Lung (tissue), 12 donors: ENCODE data around the gene HACD2. TPM values are rescaled to one million over a fixed set of nuclear protein-coding genes. Genes with fewer than 3 reads are reported as not detected.

ENCODE experiments used
- ATAC-seq: fragments of 200-7000 bp; cut with Tn5 transposase; one replicate; pipeline ENCODE4 v1.9.1; 2020; ENCODE audit warnings: moderate number of reproducible peaks; ENCODE audit not compliant: insufficient read depth, low FRiP score
- DNase-seq, 3 donors: peaks; one replicate each; pipeline ENCODE4 v3.0.0-alpha.2; 2013 to 2017
- H3K27ac ChIP-seq, 2 donors: one replicate each; pipeline ENCODE4 v1.5.1; 2013; ENCODE audit warnings: mild to moderate bottlenecking in 2 of 2, moderate library complexity in 2 of 2, control low read depth in 1 of 2, inconsistent platforms in 1 of 2, low read depth in 1 of 2, low read length in 1 of 2
- H3K27me3 ChIP-seq, 3 donors: one replicate each; pipeline ENCODE4 v1.5.1; 2013; ENCODE audit warnings: low read length in 2 of 3; ENCODE audit not compliant: control insufficient read depth in 3 of 3, insufficient read depth in 3 of 3
- H3K36me3 ChIP-seq, 4 donors: one replicate each; pipeline ENCODE4 v1.5.1; 2013; ENCODE audit warnings: low read length in 4 of 4, mild to moderate bottlenecking in 1 of 4, moderate library complexity in 1 of 4; ENCODE audit not compliant: control insufficient read depth in 4 of 4, insufficient read depth in 4 of 4
- H3K4me1 ChIP-seq, 5 donors: one replicate each; pipeline ENCODE4 v1.5.1; 2013; ENCODE audit warnings: low read length in 5 of 5, mild to moderate bottlenecking in 2 of 5, moderate library complexity in 1 of 5; ENCODE audit not compliant: control insufficient read depth in 5 of 5, insufficient read depth in 5 of 5
- H3K4me3 ChIP-seq: one replicate; pipeline ENCODE4 v1.5.1; 2013; ENCODE audit warnings: mild to moderate bottlenecking, control low read depth, moderate library complexity
- H3K9ac ChIP-seq, 2 donors: one replicate each; pipeline ENCODE4 v1.5.1; 2013; ENCODE audit warnings: low read length in 2 of 2, control low read depth in 1 of 2; ENCODE audit not compliant: insufficient read depth in 1 of 2
- H3K9me3 ChIP-seq, 4 donors: one replicate each; pipeline ENCODE4 v1.5.1; 2013; ENCODE audit warnings: low read length in 3 of 4, mild to moderate bottlenecking in 1 of 4, moderate library complexity in 1 of 4; ENCODE audit not compliant: control insufficient read depth in 4 of 4, insufficient read depth in 3 of 4
- WGBS, 2 donors: extraction: QIAGEN DNeasy Blood & Tissue Kit; methylation state at CpG; one replicate each; pipeline ENCODE4 v1.1.7; 2013; 5-methylcytosine and 5-hydroxymethylcytosine counted together
- polyA plus RNA-seq, 2 donors: library from polyadenylated mRNA; stranded (reverse); fragments of 200-250 nt; gene quantifications; one replicate each; pipeline ENCODE4 v1.2.1, GENCODE V29; 2013
- total RNA-seq, 2 donors: library from RNA; depleted of rRNA in 1 of 2; stranded (reverse); fragments of >200 nt in 1 of 2; gene quantifications; one replicate each; pipeline ENCODE4 v1.2.1, GENCODE V29; 2014 to 2021
- TF ChIP-seq, protein P1 (sequence below): IDR thresholded peaks from 2 replicates; pipeline ENCODE4 v1.5.1; 2012; ENCODE audit warnings: mild to moderate bottlenecking; ENCODE audit errors: control extremely low read depth, extremely low read depth
- donor health status: control.
- donor health status: control.
- donor health status: Bipolar disorder and iron deficiency.
- donor health status: healthy.
- donor health status: DM: yes; HTN: yes; CAD: no.

Gene HACD2
- total and polyA plus RNA-seq, 4 donors: 17.1 to 40.7 (median 28.2) TPM

GRCh38 chr3:123475786-123476185 lies 109.1 kb downstream of the HACD2 start:
- no peak for ATAC-seq
- WGBS, 2 donors: 71 to 79% methylated on average over 7 of the region's 7 CpGs

DNA sequence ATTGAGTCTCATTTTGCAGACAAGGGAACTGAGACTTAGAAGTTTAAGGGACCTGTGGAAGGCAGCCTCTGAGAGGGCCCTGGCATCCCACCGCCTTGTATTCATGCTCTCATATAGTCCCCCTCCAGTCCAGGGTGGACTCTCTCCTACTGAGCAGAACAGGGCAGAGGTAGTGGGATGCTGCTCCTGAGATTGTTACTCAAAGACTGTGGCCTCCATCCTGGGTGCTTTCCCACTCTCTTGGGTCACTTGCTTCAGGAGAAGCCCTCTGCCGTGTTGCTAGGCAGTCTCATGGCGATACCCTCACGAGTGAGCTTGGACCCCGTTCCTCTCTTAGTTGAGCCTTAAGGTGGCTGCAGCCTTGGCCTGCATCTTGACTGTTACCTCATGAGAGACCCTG lies 113.7 kb downstream of the HACD2 start:
- TF ChIP-seq, protein P1, sequence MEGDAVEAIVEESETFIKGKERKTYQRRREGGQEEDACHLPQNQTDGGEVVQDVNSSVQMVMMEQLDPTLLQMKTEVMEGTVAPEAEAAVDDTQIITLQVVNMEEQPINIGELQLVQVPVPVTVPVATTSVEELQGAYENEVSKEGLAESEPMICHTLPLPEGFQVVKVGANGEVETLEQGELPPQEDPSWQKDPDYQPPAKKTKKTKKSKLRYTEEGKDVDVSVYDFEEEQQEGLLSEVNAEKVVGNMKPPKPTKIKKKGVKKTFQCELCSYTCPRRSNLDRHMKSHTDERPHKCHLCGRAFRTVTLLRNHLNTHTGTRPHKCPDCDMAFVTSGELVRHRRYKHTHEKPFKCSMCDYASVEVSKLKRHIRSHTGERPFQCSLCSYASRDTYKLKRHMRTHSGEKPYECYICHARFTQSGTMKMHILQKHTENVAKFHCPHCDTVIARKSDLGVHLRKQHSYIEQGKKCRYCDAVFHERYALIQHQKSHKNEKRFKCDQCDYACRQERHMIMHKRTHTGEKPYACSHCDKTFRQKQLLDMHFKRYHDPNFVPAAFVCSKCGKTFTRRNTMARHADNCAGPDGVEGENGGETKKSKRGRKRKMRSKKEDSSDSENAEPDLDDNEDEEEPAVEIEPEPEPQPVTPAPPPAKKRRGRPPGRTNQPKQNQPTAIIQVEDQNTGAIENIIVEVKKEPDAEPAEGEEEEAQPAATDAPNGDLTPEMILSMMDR: no peak
- Histone ChIP-seq H3K9me3 (no peaks in the 10 kb centered on the region), H3K4me3 (no peak overlapping the region), H3K36me3 (no peaks in the 10 kb centered on the region), H3K4me1 (peaks cover 0 to 1% (median 0%) of the 10 kb centered on the region in 5 donors), H3K27me3 (no peaks in the 10 kb centered on the region), H3K27ac (no peak overlapping the region), H3K9ac (no peak overlapping the region)
- no peak for ATAC-seq
- 92 to 97% methylated on average over 5 of the region's 5 CpGs for WGBS, 2 donors
- no peak for DNase-seq

More at GRCh38 chr3:123475786-123476185, 109.1 kb downstream of the HACD2 start:
- H3K27ac ChIP-seq: no peak overlapping the region
- peaks cover 0 to 1% (median 0%) of the 10 kb centered on the region in 5 donors for H3K4me1 ChIP-seq
- DNase-seq: no peak
- H3K9ac ChIP-seq: no peak overlapping the region
- no peaks in the 10 kb centered on the region for H3K36me3 ChIP-seq
- no peak overlapping the region for H3K4me3 ChIP-seq
- TF ChIP-seq, protein P1: no peak
- H3K9me3 ChIP-seq: no peaks in the 10 kb centered on the region
- H3K27me3 ChIP-seq: no peaks in the 10 kb centered on the region

DNA sequence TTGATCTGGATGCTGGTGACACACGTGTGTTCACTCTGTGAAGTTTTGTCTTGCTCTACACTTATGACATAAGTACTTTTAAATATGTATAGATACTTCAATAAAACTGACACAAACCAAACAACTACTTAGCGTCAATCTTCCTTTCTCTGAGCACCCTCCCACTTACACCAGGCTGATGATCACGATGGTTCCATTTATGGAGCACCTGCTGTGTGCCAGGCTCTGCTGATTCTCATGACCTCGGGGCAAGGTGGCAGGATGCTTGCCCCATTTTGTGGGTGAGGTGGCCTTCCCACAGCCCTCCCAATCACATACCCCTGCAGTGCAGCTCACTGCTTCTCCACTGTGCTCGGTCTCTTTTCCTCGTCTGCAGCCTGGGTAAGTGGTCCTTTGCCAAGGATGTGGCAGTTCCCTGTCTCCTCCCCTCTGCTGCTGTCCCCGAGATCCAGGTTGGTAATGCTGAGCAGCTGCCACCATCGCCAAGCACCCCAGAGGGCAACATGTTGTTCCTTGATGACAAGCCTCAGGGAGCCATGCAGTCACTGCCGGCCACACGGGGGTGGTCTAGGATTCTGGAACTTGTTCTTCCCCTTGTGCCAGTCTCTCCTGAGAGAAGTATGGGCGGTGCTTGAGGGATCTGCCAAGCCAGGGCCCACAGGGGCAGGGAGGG lies 115.4 kb downstream of the HACD2 start:
- Histone ChIP-seq H3K36me3 (no peaks in the 10 kb centered on the region), H3K4me1 (no peaks in the 10 kb centered on the region), H3K27me3 (no peaks in the 10 kb centered on the region), H3K9me3 (no peaks in the 10 kb centered on the region), H3K9ac (no peak overlapping the region), H3K4me3 (no peak overlapping the region), H3K27ac (no peak overlapping the region)
- 74 to 80% methylated on average over 11 of the region's 11 CpGs for WGBS, 2 donors
- ATAC-seq: no peak
- TF ChIP-seq, protein P1: no peak
- DNase-seq: no peak

- H3K9me3 ChIP-seq: no peaks in the 10 kb centered on the region
- no peak overlapping the region for H3K4me3 ChIP-seq
- no peak for ATAC-seq
- WGBS, 2 donors: 65 to 71% methylated on average over 5 of the region's 5 CpGs
- H3K4me1 ChIP-seq: no peaks in the 10 kb centered on the region
- DNase-seq: no peak
- H3K27ac ChIP-seq: no peak overlapping the region
- peaks cover 0 to 3% (median 0%) of the 10 kb centered on the region in 3 donors for H3K27me3 ChIP-seq
- no peak overlapping the region for H3K9ac ChIP-seq
- TF ChIP-seq, protein P1: no peak
- no peaks in the 10 kb centered on the region for H3K36me3 ChIP-seq
These were observed 117.8 kb downstream of the HACD2 start for GRCh38 chr3:123467046-123467445.
